Spleen (tissue), 11 donors: Measurements from ENCODE around the gene PAPOLB. TPM values are rescaled to one million over a fixed set of nuclear protein-coding genes. Genes with fewer than 3 reads are reported as not detected.

ENCODE experiments used
- DNase-seq: peaks from one replicate; pipeline ENCODE4 v3.0.0-alpha.2; 2020
- H3K27ac ChIP-seq, 8 donors: fragments of 200-600 bp; sonication (generic) in 7 of 8; 1 replicate in 4 of 8; 2 replicates in 4 of 8; pipeline versions ENCODE4 v1.5.0 to v1.8.0; 2016 to 2021; ENCODE audit warnings: inconsistent platforms in 4 of 8, mild to moderate bottlenecking in 4 of 8, moderate library complexity in 1 of 8
- H3K27me3 ChIP-seq, 7 donors: fragments of 200-600 bp; sonication (generic) in 6 of 7; replicated peaks in 1 of 7; 1 replicate in 4 of 7; 2 replicates in 3 of 7; pipeline versions ENCODE4 v1.5.0 to v1.8.0; 2016 to 2021; ENCODE audit warnings: inconsistent platforms in 3 of 7, mild to moderate bottlenecking in 1 of 7
- H3K36me3 ChIP-seq, 6 donors: fragments of 200-600 bp; sonication (generic) in 5 of 6; 1 replicate in 4 of 6; 2 replicates in 2 of 6; pipeline versions ENCODE4 v1.5.0 to v1.8.0; 2016 to 2021; ENCODE audit warnings: inconsistent platforms in 2 of 6
- H3K4me1 ChIP-seq, 6 donors: fragments of 200-600 bp; sonication (generic) in 5 of 6; 1 replicate in 3 of 6; 2 replicates in 3 of 6; pipeline versions ENCODE4 v1.5.0 to v1.8.0; 2016 to 2021; ENCODE audit warnings: inconsistent platforms in 3 of 6
- H3K4me3 ChIP-seq, 8 donors: fragments of 200-600 bp; sonication (generic) in 7 of 8; 1 replicate in 4 of 8; 2 replicates in 4 of 8; pipeline versions ENCODE4 v1.5.0 to v1.8.0; 2016 to 2021; ENCODE audit warnings: inconsistent platforms in 4 of 8, mild to moderate bottlenecking in 4 of 8, moderate library complexity in 2 of 8
- H3K9me3 ChIP-seq, 8 donors: fragments of 200-600 bp; sonication (generic) in 7 of 8; 1 replicate in 4 of 8; 2 replicates in 4 of 8; pipeline versions ENCODE4 v1.5.0 to v1.8.0; 2016 to 2021; ENCODE audit warnings: inconsistent platforms in 4 of 8
- POLR2A ChIP-seq, 3 donors: fragments of 450-650 bp; IDR thresholded peaks; one replicate each; pipeline ENCODE4 v1.5.1; 2017; ENCODE audit warnings: antibody characterized with exemption in 3 of 3, mild to moderate bottlenecking in 1 of 3
- POLR2AphosphoS5 ChIP-seq, 3 donors: sonication (generic); formaldehyde crosslinking; IDR thresholded peaks; one replicate each; pipeline ENCODE4 v1.5.1; 2017; ENCODE audit warnings: antibody characterized with exemption in 3 of 3
- WGBS, 5 donors: extraction: QIAGEN DNeasy Blood & Tissue Kit in 3 of 5; methylation state at CpG; one replicate each; pipeline versions ENCODE4 v1.1.5 to v1.1.7; 2013 to 2018; 5-methylcytosine and 5-hydroxymethylcytosine counted together
- intact Hi-C: fragments of 100-400 bp; cut with DNase I; formaldehyde crosslinking; loops from one replicate; pipeline ENCODE4 v1.15.0; 2023; ENCODE audit warnings: low total_unique reads
- polyA plus RNA-seq, 3 donors: library from polyadenylated mRNA; stranded (reverse); fragments of 200-250 nt; gene quantifications; one replicate each; pipeline ENCODE4 v1.2.1, GENCODE V29; 2013
- total RNA-seq, 7 donors: library from RNA; depleted of rRNA in 3 of 7; stranded (reverse); fragments of >200 nt in 3 of 7; fragmentation: NEBNext Ultra II Directional in 4 of 7; extraction: Animal tissue kit (Norgen Biotek cat#: 25700) in 4 of 7; gene quantifications; one replicate each; pipeline versions ENCODE4 v1.1.0 to v1.2.1, GENCODE V29; 2016 to 2021
- TF ChIP-seq, protein P1 (sequence below), 11 experiments: fragments of 200-600 bp in 7 of 11; fragments of 450-650 bp in 4 of 11; sonication (generic) in 4 of 11; IDR thresholded peaks in 8 of 11; conservative IDR thresholded peaks in 3 of 11; 1 replicate in 7 of 11; 2 replicates in 4 of 11; pipeline versions ENCODE4 v1.4.0 to v1.8.0; 2016 to 2021; ENCODE audit warnings: antibody characterized with exemption in 11 of 11, inconsistent platforms in 4 of 11, mild to moderate bottlenecking in 1 of 11
- donor health status: healthy with polysubstance abuse.
- donor health status: DM: no; HTN: no; CAD: no; lungs with moderate emphysema.
- donor health status: DM: no; HTN: no; CAD: no.
- donor health status: Bipolar disorder and iron deficiency.
- donor health status: healthy.
- donor health status: DM: no; HTN: no; CAD: no.
- donor health status: DM: yes; HTN: yes; CAD: no.

Gene PAPOLB
- total and polyA plus RNA-seq, 10 donors, result 0.15 to 0.34 (median 0.26) TPM; not detected in 7

GRCh38 chr7:4871056-4871680 is 9.3 kb upstream of the PAPOLB start:
- Histone ChIP-seq H3K36me3 (no peaks in the 10 kb centered on the region), H3K27me3 (peaks cover 0 to 55% (median 10%) of the 10 kb centered on the region in 7 donors), H3K27ac (no peak overlapping the region), H3K9me3 (peaks cover 0 to 15% (median 0%) of the 10 kb centered on the region in 8 donors), H3K4me3 (no peak overlapping the region), H3K4me1 (no peaks in the 10 kb centered on the region)
- intact Hi-C loops, result no loop called here
- WGBS, 5 donors, result 8 to 41% (median 31%) methylated on average over 14 to 23 of the region's 23 CpGs
- no peak for DNase-seq
- TF ChIP-seq, protein P1, sequence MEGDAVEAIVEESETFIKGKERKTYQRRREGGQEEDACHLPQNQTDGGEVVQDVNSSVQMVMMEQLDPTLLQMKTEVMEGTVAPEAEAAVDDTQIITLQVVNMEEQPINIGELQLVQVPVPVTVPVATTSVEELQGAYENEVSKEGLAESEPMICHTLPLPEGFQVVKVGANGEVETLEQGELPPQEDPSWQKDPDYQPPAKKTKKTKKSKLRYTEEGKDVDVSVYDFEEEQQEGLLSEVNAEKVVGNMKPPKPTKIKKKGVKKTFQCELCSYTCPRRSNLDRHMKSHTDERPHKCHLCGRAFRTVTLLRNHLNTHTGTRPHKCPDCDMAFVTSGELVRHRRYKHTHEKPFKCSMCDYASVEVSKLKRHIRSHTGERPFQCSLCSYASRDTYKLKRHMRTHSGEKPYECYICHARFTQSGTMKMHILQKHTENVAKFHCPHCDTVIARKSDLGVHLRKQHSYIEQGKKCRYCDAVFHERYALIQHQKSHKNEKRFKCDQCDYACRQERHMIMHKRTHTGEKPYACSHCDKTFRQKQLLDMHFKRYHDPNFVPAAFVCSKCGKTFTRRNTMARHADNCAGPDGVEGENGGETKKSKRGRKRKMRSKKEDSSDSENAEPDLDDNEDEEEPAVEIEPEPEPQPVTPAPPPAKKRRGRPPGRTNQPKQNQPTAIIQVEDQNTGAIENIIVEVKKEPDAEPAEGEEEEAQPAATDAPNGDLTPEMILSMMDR (IDR thresholded peaks at IDR 0.05 in 8 of 11, conservative IDR thresholded peaks at IDR 0.05 in 3 of 11), result no peak
- TF ChIP-seq POLR2AphosphoS5 (IDR thresholded peaks at IDR 0.05), result no peak
- TF ChIP-seq POLR2A (IDR thresholded peaks at IDR 0.05), result no peak

GRCh38 chr7:4868493-4868892 is 6.7 kb upstream of the PAPOLB start:
- WGBS, 5 donors, result 78 to 94% (median 86%) methylated on average over 5 of the region's 5 CpGs
- Histone ChIP-seq H3K27ac (no peak overlapping the region), H3K27me3 (peaks cover 0 to 73% (median 10%) of the 10 kb centered on the region in 7 donors), H3K36me3 (no peaks in the 10 kb centered on the region), H3K4me1 (no peaks in the 10 kb centered on the region), H3K4me3 (no peak overlapping the region), H3K9me3 (peaks cover 0 to 18% (median 0%) of the 10 kb centered on the region in 8 donors)
- intact Hi-C loops, result no loop called here
- no peak for DNase-seq
- TF ChIP-seq POLR2AphosphoS5 (IDR thresholded peaks at IDR 0.05) (no peak), POLR2A (IDR thresholded peaks at IDR 0.05) (no peak)
- TF ChIP-seq, protein P1 (IDR thresholded peaks at IDR 0.05 in 8 of 11, conservative IDR thresholded peaks at IDR 0.05 in 3 of 11), result no peak

DNA sequence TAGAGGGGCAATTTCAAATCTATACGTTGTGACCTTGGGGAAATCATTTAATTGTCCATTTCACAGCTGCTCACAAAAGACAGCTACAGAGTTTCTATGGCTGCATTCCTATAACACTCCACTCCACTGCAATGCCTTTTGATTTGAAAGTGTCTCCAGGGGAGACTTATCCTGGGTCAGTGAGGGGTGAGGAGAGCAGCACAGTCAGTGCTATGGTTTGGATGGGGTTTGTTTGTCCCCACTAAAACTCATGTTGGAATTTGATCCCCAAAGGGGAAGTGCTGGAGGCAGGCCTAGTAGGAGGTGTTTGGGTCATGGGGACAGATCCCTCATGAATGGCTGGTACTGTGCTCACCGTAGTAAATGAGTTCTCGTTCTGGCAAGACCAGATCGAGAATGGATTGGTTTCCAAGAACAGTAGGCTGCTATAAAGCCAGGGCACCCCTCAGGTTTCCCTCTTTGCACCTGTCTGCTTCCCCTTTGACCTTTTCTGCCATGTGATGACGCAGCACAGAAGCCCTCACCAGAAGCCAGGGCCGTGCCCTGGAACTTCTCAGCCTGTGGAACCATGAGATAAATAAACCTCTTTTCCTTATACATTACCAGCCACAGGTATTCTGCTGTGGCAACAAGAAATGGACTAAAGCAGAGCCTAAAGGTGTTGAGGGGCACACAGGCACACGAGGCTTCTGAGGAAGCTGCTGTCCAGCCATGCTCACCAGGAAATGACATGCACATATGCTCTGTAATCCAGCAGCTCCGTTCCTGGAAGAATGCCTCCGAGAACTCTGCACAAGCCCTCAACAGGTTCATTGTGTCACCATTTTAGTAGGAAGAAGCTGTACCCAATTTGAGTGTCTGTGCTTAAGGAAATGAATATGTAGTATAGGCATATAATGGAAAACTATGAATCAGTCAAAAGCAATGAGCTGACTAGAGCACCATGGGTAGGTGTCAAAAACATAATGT is 5.0 kb upstream of the PAPOLB start:
- no peak overlapping the region for H3K27ac ChIP-seq
- intact Hi-C loops, result no loop called here
- no peak for DNase-seq

More for the DNA sequence above, 5.0 kb upstream of the PAPOLB start:
- Histone ChIP-seq H3K4me3 (no peak overlapping the region), H3K9me3 (peaks cover 0 to 22% (median 0%) of the 10 kb centered on the region in 8 donors), H3K36me3 (no peaks in the 10 kb centered on the region), H3K27me3 (peaks cover 0 to 73% (median 17%) of the 10 kb centered on the region in 7 donors), H3K4me1 (peaks cover 0 to 3% (median 0%) of the 10 kb centered on the region in 6 donors)
- TF ChIP-seq POLR2AphosphoS5 (IDR thresholded peaks at IDR 0.05) (no peak), POLR2A (IDR thresholded peaks at IDR 0.05) (no peak)
- TF ChIP-seq, protein P1 (IDR thresholded peaks at IDR 0.05 in 8 of 11, conservative IDR thresholded peaks at IDR 0.05 in 3 of 11), result no peak
- WGBS, 5 donors, result 69 to 84% (median 77%) methylated on average over 9 of the region's 9 CpGs
